Activated T-helper 1 cell treated with anti-CD3 and anti-CD28 coated beads, Interleukin-2, amount 50 U/mL, for 16 hours (primary cell): Measurements from ENCODE around the gene ZSWIM3.
A peak's percentile ranks its signal among the peaks of the same experiment; 100 is the strongest.
"Not testable (repeated sequence)": the region's sequence is repeated elsewhere in the genome, so short reads cannot be mapped to it uniquely, and the experiment has no call there.

ENCODE experiments used
- DNase-seq, 2 donors: peaks; one replicate each; pipeline ENCODE4 v3.0.0-alpha.2; 2020; ENCODE audit warnings: low read depth in 1 of 2, low spot score in 1 of 2

ZSWIM3 gene

GRCh38 chr20:45860560-45861220 lies 3.3 kb downstream of the ZSWIM3 start:
- DNase-seq: no peak

- no peak for DNase-seq
These were observed 4.0 kb downstream of the ZSWIM3 start for GRCh38 chr20:45861221-45862075.

DNA sequence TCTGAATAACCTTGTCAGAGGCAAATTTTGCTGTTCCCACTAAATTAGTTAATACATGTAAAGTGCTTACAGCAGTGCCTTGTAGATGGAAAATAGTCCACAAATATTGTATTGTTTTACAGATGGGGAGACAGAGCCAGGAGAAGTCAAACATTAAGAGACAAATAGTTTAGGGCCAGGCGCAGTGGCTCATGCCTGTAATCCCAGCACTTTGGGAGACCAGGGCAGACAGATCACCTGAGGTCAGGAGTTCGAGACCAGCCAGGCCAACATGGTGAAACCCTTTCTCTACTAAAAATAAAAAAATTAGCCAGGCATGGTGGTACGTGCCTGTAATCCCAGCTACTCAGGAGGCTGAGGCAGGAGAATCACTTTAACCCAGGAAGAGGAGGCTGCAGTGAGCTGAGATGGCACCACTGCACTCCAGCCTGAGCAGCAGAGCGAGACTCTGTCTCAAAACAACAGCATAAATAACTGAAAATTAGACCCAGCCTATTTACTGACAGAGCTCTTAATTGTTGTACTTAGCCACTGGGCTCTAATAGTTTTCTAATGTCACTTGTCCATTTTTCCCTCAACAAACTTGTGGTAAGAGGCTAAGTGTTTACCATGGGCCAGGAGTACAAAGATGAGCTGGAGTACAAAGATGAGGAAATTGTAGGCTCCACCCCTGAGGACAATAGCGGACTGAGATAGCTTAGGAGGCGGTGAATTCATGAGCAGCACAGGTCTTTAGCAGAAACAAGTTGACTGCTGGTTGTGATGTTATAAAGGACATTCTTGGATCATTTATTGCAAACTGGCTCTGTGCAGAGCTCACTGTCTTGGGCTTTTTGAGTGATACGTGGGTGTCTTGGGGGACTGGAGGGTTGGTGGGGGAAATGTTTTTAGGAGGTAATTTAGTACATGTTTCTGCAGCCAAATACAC lies 6.4 kb downstream of the ZSWIM3 start:
- no peak for DNase-seq

DNA sequence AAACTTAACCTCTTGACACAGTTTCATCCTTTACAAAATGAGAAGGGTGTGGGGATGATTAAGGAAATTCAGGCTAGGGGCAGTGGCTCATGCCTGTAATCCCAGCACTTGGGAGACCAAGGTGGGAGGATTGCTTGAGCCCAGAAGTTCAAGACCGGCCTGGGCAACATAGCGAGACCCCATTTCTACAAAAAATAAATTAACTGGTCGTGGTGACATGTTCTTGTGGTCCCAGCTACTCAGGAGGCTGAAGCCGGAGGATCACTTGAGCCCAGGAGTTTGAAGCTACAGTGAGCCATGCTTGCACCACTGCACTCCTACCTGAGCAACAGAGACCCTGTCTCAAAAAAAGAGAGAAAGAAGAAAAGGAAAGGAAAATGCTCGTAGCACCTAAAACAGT lies 9.0 kb downstream of the ZSWIM3 start:
- DNase-seq: no peak

DNA sequence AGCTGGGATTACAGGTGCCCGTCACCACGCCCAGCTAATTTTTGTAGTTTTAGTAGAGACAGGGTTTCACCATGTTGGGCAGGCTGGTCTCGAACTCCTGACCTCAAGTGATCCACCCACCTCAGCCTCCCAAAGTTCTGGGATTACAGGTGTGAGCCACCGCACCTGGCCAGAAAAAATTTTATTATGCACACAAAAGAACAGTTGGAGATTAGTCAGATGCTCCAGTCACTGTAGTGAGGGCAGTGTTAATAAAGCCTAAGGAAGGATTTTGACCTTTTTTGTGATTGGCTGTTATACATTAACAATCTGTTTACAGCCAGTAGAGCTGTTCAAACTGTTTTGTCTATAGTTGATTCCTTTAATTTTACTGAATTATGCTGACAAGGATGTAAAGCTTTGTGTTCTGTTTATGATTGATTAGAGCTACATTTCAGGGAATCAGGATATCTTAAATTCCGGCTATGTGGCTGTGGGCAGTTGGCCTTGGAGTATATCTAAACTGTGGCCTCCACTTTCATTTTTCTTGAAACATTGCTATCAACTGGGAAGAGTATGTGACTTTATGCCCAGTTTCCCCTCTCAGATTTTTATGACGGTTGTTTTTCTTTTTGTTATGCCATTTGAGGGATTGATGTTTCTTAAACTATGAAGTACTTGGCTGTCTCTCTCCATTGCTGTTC lies 9.9 kb downstream of the ZSWIM3 start:
- DNase-seq: no peak

- no peak for DNase-seq
These were observed 10.4 kb downstream of the ZSWIM3 start for GRCh38 chr20:45867819-45868176.

DNA sequence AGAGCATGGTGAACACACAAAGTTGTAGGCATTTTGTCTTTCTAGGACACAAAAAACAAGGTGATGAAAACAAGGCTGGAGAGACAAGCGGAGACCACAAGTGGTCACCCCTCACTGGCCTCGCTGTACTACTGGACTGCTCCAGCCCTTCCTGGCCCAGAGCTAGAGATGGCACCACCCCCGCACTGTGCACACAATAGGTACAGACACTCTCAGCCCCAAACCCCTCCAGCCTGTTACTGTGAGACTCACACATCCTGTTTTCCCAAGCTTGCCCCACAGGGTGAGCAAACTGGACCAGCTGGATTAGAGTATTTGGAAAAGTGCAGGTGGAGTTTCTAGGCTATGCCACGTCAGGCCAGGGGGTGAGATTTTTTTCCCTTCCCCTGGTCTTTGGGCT lies 15.2 kb downstream of the ZSWIM3 start:
- DNase-seq: no peak

GRCh38 chr20:45873409-45874103 lies 16.1 kb downstream of the ZSWIM3 start:
- DNase-seq: no peak

DNA sequence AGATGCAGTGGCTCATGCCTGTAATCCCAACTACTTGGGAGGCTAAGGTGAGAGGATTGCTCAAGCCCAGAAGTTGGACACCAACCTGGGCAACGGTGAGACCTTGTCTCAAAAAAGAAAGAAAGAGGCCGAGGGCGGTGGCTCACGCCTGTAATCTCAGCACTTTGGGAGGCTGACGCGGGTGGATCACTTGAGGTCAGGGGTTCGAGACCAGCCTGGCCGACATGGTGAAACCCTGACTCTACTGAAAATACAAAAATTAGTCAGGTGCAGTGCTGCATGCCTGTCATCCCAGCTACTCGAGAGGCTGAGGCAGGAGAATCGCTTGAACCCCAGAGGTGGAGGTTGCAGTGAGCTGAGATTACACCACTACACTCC lies 16.7 kb downstream of the ZSWIM3 start:
- DNase-seq: not testable (repeated sequence)

DNA sequence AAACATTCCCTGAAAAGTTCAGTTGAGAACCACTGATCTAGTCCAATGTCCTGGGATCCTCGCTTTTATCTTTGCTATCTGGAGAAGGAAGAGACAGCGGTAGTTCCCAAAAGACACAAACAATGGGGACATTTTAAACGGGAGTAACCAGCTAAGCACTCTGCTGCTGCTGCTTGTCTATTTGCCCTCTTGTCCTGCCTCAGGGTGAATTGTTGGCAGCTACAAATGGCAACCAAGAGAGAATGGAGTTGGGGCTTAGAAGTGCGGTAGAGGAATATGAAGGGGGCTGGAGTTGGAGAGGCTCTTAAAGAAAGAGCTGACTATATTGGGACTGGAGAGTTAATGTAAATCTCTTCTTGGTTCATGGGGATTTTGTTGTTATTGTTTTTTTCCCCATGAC lies 17.2 kb downstream of the ZSWIM3 start:
- DNase-seq: no peak

- no peak for DNase-seq
These were observed 20.8 kb downstream of the ZSWIM3 start for GRCh38 chr20:45878076-45878761.

- DNase-seq: peak; percentile 94 to 98
These were observed 23.8 kb downstream of the ZSWIM3 start, which contains the start of gene ZSWIM1 for GRCh38 chr20:45880988-45881788. Gene ZSWIM1, plus strand, starts transcription at chr20:45881227. Its CDS starts 1,366 bp downstream, at chr20:45882593.

- no peak for DNase-seq
These were observed 25.2 kb downstream of the ZSWIM3 start for GRCh38 chr20:45882469-45883099.

DNA sequence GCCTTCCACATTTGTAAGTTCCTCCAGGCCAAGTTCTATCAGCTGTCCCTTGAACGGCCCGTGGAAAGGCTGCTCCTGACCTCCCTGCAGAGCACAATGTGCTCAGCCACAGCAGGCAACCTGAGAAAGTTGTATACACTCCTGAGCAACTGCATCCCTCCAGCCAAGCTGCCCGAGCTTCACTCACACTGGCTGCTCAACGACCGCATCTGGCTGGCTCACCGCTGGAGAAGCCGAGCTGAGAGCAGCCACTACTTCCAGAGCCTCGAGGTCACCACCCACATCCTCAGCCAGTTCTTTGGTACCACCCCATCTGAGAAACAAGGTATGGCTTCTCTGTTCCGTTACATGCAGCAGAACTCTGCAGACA lies 25.7 kb downstream of the ZSWIM3 start:
- DNase-seq: no peak

GRCh38 chr20:45886590-45887345 lies 29.4 kb downstream of the ZSWIM3 start:
- DNase-seq: no peak

GRCh38 chr20:45887346-45887715 lies 29.9 kb downstream of the ZSWIM3 start, which contains the start of gene SPATA25:
Gene SPATA25, minus strand, starts transcription at chr20:45887622. Its CDS starts 32 bp downstream, at chr20:45887590.
- DNase-seq: no peak

DNA sequence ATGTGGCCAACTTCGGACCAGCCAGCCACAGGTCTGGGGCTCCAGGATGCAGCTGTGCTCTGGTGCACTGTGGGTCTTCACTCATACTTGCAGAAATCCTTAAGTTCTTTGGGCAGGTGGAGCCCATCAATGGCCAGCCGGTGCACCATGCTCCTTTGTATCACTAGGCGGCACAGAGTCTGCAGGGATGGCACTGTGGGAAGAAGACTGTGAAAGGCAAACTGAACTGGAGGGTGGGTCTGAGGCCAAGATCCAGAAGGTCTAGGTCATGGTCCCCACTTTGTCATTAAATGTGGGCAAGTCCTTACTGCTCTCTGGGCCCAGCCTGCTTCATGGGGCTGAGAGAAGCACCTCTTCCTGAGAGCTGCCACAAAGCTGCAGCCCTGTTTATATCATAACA lies 31.3 kb downstream of the ZSWIM3 start:
- DNase-seq: no peak
